IMR-90 (cell line): ENCODE results near the gene PXK. TPM values are rescaled to one million over a fixed set of nuclear protein-coding genes. Genes with fewer than 3 reads are reported as not detected.

Experiments
- ATAC-seq: fragments of 200-7000 bp; cut with Tn5 transposase; 2 replicates; pipeline ENCODE4 v1.9.1; 2020; ENCODE audit warnings: low read depth, mild to moderate bottlenecking, moderate library complexity
- BruUV-seq: library from RNA; stranded (reverse); fragments of 400-500 nt; replicated peaks from 2 replicates; lab custom pipeline; 2021; lab: Mats Ljungman, UMichigan
- CTCF ChIA-PET: fragments of 300-600 bp; formaldehyde crosslinking; extraction: SDS; loops from one replicate; lab custom pipeline; 2021; ENCODE audit warnings: antibody characterized with exemption; lab: Yijun Ruan, JAX
- POLR2A ChIA-PET: fragments of 300-600 bp; sonication (Branson Sonifier 250); formaldehyde crosslinking; loops from one replicate; lab custom pipeline; 2022; ENCODE audit warnings: antibody characterized with exemption; ENCODE audit not compliant: unreplicated experiment; lab: Charles Lee
- DNase-seq: peaks from one replicate; pipeline ENCODE4 v3.0.0; 2013
- H2AFZ ChIP-seq: replicated peaks from 2 replicates; pipeline ENCODE3; 2013; ENCODE audit warnings: low read length, mild to moderate bottlenecking; ENCODE audit not compliant: poor library complexity
- H2AK5ac ChIP-seq: 2 replicates; pipeline ENCODE4 v1.6.1; 2013; ENCODE audit warnings: low read depth, low read length, inconsistent platforms
- H2AK9ac ChIP-seq: replicated peaks from 2 replicates; pipeline ENCODE3; 2013; ENCODE audit warnings: mild to moderate bottlenecking, low read depth, low read length, moderate library complexity; ENCODE audit not compliant: poor library complexity
- H2BK120ac ChIP-seq: 2 replicates; pipeline ENCODE4 v1.6.1; 2013; ENCODE audit warnings: low read depth, low read length, inconsistent platforms
- H2BK15ac ChIP-seq: 3 replicates; pipeline ENCODE4 v1.6.1; 2013; ENCODE audit warnings: low read depth, low read length, inconsistent platforms
- H2BK20ac ChIP-seq: 2 replicates; pipeline ENCODE4 v1.6.1; 2013; ENCODE audit warnings: low read depth, mild to moderate bottlenecking, inconsistent platforms, low read length, moderate library complexity
- H2BK5ac ChIP-seq: 2 replicates; pipeline ENCODE4 v1.6.1; 2013; ENCODE audit warnings: mild to moderate bottlenecking, low read depth, low read length, inconsistent platforms; ENCODE audit not compliant: poor library complexity, severe bottlenecking
- H3K14ac ChIP-seq: replicated peaks from 2 replicates; pipeline ENCODE4 v1.6.1; 2013; ENCODE audit warnings: low read depth, low read length, inconsistent platforms
- H3K18ac ChIP-seq: 2 replicates; pipeline ENCODE4 v1.6.1; 2013; ENCODE audit warnings: low read depth, low read length, control low read depth
- H3K23ac ChIP-seq: 2 replicates; pipeline ENCODE4 v1.6.1; 2013; ENCODE audit warnings: low read depth, low read length, inconsistent platforms
- H3K27ac ChIP-seq: 2 replicates; pipeline ENCODE4 v1.5.1; 2013; ENCODE audit warnings: mild to moderate bottlenecking, control low read depth, low read length; ENCODE audit not compliant: insufficient read depth
- H3K27me3 ChIP-seq: 2 replicates; pipeline ENCODE4 v1.6.1; 2013; ENCODE audit warnings: low read length; ENCODE audit not compliant: control insufficient read depth, insufficient read depth
- H3K36me3 ChIP-seq: 2 replicates; pipeline ENCODE4 v1.6.1; 2013; ENCODE audit warnings: low read length, mixed read lengths; ENCODE audit not compliant: control insufficient read depth, insufficient read depth
- H3K4ac ChIP-seq: 2 replicates; pipeline ENCODE4 v1.6.1; 2013; ENCODE audit warnings: low read depth, low read length, inconsistent platforms
- H3K4me1 ChIP-seq: 2 replicates; pipeline ENCODE4 v1.6.1; 2013; ENCODE audit warnings: low read length, mixed read lengths; ENCODE audit not compliant: control insufficient read depth, insufficient read depth
- H3K4me2 ChIP-seq: 2 replicates; pipeline ENCODE4 v1.6.1; 2013; ENCODE audit warnings: low read depth, mild to moderate bottlenecking, control low read depth, low read length, moderate library complexity
- H3K4me3 ChIP-seq: 2 replicates; pipeline ENCODE4 v1.5.1; 2013; ENCODE audit warnings: low read depth, mild to moderate bottlenecking, control low read depth, low read length, moderate library complexity; ENCODE audit not compliant: insufficient read depth
- H3K56ac ChIP-seq: 2 replicates; pipeline ENCODE4 v1.6.1; 2013; ENCODE audit warnings: low read length, inconsistent platforms; ENCODE audit not compliant: insufficient read depth; ENCODE audit errors: extremely low read depth
- H3K79me1 ChIP-seq, 2 experiments: 2 replicates each; pipeline ENCODE4 v1.6.1; 2013; ENCODE audit warnings: low read length in 2 of 2, inconsistent platforms in 1 of 2, low read depth in 1 of 2
- H3K9ac ChIP-seq: 2 replicates; pipeline ENCODE4 v1.6.1; 2013; ENCODE audit warnings: low read depth, low read length, control low read depth
- H3K9me1 ChIP-seq: 2 replicates; pipeline ENCODE4 v1.6.1; 2013; ENCODE audit warnings: low read length, inconsistent platforms; ENCODE audit not compliant: insufficient read depth
- H3K9me3 ChIP-seq: 2 replicates; pipeline ENCODE4 v1.6.1; 2013; ENCODE audit warnings: low read length; ENCODE audit not compliant: control insufficient read depth, insufficient read depth
- H4K20me1 ChIP-seq: 2 replicates; pipeline ENCODE4 v1.6.1; 2013; ENCODE audit warnings: low read length, inconsistent platforms; ENCODE audit not compliant: insufficient read depth
- H4K5ac ChIP-seq: 2 replicates; pipeline ENCODE4 v1.6.1; 2013; ENCODE audit warnings: mild to moderate bottlenecking, low read depth, low read length, control low read depth
- H4K8ac ChIP-seq, 2 experiments: 2 replicates each; pipeline ENCODE4 v1.6.1; 2013; ENCODE audit warnings: low read depth in 2 of 2, low read length in 2 of 2, control low read depth in 1 of 2, inconsistent platforms in 1 of 2
- H4K91ac ChIP-seq: 2 replicates; pipeline ENCODE4 v1.6.1; 2013; ENCODE audit warnings: low read depth, low read length, inconsistent platforms; ENCODE audit not compliant: insufficient read depth
- BHLHE40 ChIP-seq: fragments of 150-350 bp; IDR thresholded peaks from 2 replicates; pipeline ENCODE4 v1.6.1; 2016; ENCODE audit warnings: mild to moderate bottlenecking, low read depth, low read length
- CEBPB ChIP-seq: IDR thresholded peaks from 2 replicates; pipeline ENCODE4 v1.6.1; 2012; ENCODE audit warnings: low read depth, low read length, improper control_type of control experiment
- ELK1 ChIP-seq: fragments of 150-350 bp; IDR thresholded peaks from 2 replicates; pipeline ENCODE4 v1.6.1; 2016; ENCODE audit warnings: low read depth, mild to moderate bottlenecking, low read length, moderate library complexity, borderline replicate concordance
- FOS ChIP-seq: fragments of 150-350 bp; IDR thresholded peaks from 2 replicates; pipeline ENCODE4 v1.6.1; 2016; ENCODE audit warnings: low read depth, low read length
- MAFK ChIP-seq: IDR thresholded peaks from 2 replicates; pipeline ENCODE4 v1.6.1; 2012; ENCODE audit warnings: low read depth, low read length, improper control_type of control experiment
- MXI1 ChIP-seq: IDR thresholded peaks from 2 replicates; pipeline ENCODE4 v1.6.1; 2012; ENCODE audit warnings: low read depth, mild to moderate bottlenecking, low read length, moderate library complexity, borderline replicate concordance
- NFE2L2 ChIP-seq: fragments of 150-350 bp; IDR thresholded peaks from 2 replicates; pipeline ENCODE4 v1.6.1; 2016; ENCODE audit warnings: low read depth, mild to moderate bottlenecking, low read length
- RAD21 ChIP-seq: IDR thresholded peaks from 2 replicates; pipeline ENCODE4 v1.6.1; 2012; ENCODE audit warnings: low read length, improper control_type of control experiment
- RCOR1 ChIP-seq: IDR thresholded peaks from 2 replicates; pipeline ENCODE4 v1.6.1; 2012; ENCODE audit warnings: mild to moderate bottlenecking, low read length, improper control_type of control experiment; ENCODE audit not compliant: insufficient replicate concordance
- RFX5 ChIP-seq: IDR thresholded peaks from 2 replicates; pipeline ENCODE4 v1.8.0; 2012; ENCODE audit warnings: low read depth, mild to moderate bottlenecking, low read length, moderate library complexity
- SMC3 ChIP-seq: fragments of 150-350 bp; IDR thresholded peaks from 2 replicates; pipeline ENCODE4 v1.6.1; 2016; ENCODE audit warnings: low read depth, mild to moderate bottlenecking, antibody characterized with exemption, low read length, moderate library complexity
- USF2 ChIP-seq: fragments of 150-350 bp; IDR thresholded peaks from 2 replicates; pipeline ENCODE4 v1.6.1; 2017; ENCODE audit warnings: mild to moderate bottlenecking, antibody characterized with exemption, low read length, low read depth
- WGBS, 2 experiments: methylation state at CpG; one replicate each; pipeline versions ENCODE4 v1.1.5 to v1.1.7; 2013; ENCODE audit warnings: missing lambda C conversion rate in 2 of 2; ENCODE audit not compliant: insufficient read length in 1 of 2; ENCODE audit errors: extremely low coverage in 2 of 2; 5-methylcytosine and 5-hydroxymethylcytosine counted together
- dilution Hi-C: fragments of 300-500 bp; cut with HindIII; formaldehyde crosslinking; loops from one replicate; pipeline ENCODE4 v1.14.3; 2018; ENCODE audit warnings: low sequenced_read_pairs; ENCODE audit not compliant: unreplicated experiment
- in situ Hi-C: fragments of 300-500 bp; cut with MboI; formaldehyde crosslinking; loops from 3 replicates; pipeline ENCODE4 v1.14.3; 2019; ENCODE audit warnings: low sequenced_read_pairs, inconsistent platforms, mixed read lengths
- intact Hi-C: fragments of 100-400 bp; cut with micrococcal nuclease; formaldehyde crosslinking; loops from 2 replicates; pipeline ENCODE4 v1.10.0; 2022
- polyA plus RNA-seq, 3 experiments: library from polyadenylated mRNA; depleted of rRNA; stranded (reverse); fragments of >200 nt; gene quantifications; 2 replicates each; pipeline ENCODE4 v1.2.3, GENCODE V29; 2012; ENCODE audit warnings: low replicate concordance in 1 of 3
- total RNA-seq: library from RNA; depleted of rRNA; stranded (reverse); fragments of >200 nt; gene quantifications from 2 replicates; pipeline ENCODE4 v1.2.3, GENCODE V29; 2012

Gene PXK
- total and polyA plus RNA-seq, 2 of the 4 experiments (the other 2 are of a cell fraction) = 14.3 to 17.7 TPM

- TF ChIP-seq SMC3 = no peak
Observed at GRCh38 chr3:58331593-58332152, 1.0 kb upstream of the PXK start (continued).

- POLR2A ChIA-PET = interaction anchor here (0.5 to 0.6 kb wide), 6 partner anchors 29 to 736 kb away, joined by 3 to 6 read pairs (median 4); no protein-coding TSS in a partner anchor
- peak; percentile 27 for ATAC-seq
- H3K9me1 ChIP-seq = peaks cover 4% of the 10 kb centered on the region; the same call in 1 of the 2 replicates
- TF ChIP-seq ELK1 (no peak), NFE2L2 (no peak), BHLHE40 (no peak), RCOR1 (no peak), RFX5 (no peak), USF2 (no peak), RAD21 (no peak), MXI1 (no peak), MAFK (no peak), SMC3 (no peak), CEBPB (no peak), FOS (no peak)
Observed at GRCh38 chr3:58333206-58334012, 717 bp downstream of the PXK start.

More at GRCh38 chr3:58333206-58334012, 717 bp downstream of the PXK start:
- no peaks in the 10 kb centered on the region for H3K27me3 ChIP-seq
- H2AFZ ChIP-seq = peak overlapping the region; percentile 98
- H3K9me3 ChIP-seq = no peaks in the 10 kb centered on the region
- H3K4ac ChIP-seq = peak overlapping the region; percentile 77
- dilution Hi-C loops (no loop called here), in situ Hi-C loops (loop anchor here (5.0 kb wide), 1 partner anchor 79 kb away; no protein-coding TSS in a partner anchor), intact Hi-C loops (loop anchor here (1.0 to 10.0 kb wide), 3 partner anchors 56 to 291 kb away; partner anchors contain the start of gene KCTD6)
- no TSS peak for BruUV-seq
- peak overlapping the region; percentile 72; the same call in 1 of the 2 replicates for H3K23ac ChIP-seq
- H2AK9ac ChIP-seq = peak overlapping the region; percentile 85
- peak overlapping the region; percentile 91 for H3K9ac ChIP-seq
- H3K4me1 ChIP-seq = peaks cover 16% of the 10 kb centered on the region
- H3K14ac ChIP-seq = peak overlapping the region; percentile 49; the same call in 1 of the 2 replicates
- H4K8ac ChIP-seq = no peak overlapping the region; a peak in 2 of 4 replicates
- 0% methylated on average over 23 of the region's 37 CpGs; no CpG with 5 or more reads in 1 of the 2 experiments for WGBS, 2 experiments
- H4K5ac ChIP-seq = peak overlapping the region; percentile 30; the same call in 1 of the 2 replicates
- peak overlapping the region; percentile 91 for H3K4me3 ChIP-seq
- H3K27ac ChIP-seq = peak overlapping the region; percentile 93
- H2BK120ac ChIP-seq = peak overlapping the region; percentile 12; the same call in 1 of the 2 replicates
- no peak overlapping the region for H2BK15ac ChIP-seq
- CTCF ChIA-PET = interaction anchor here (0.6 to 1.1 kb wide), 3 partner anchors 53 to 91 kb away, joined by 3 to 5 read pairs (median 4); no protein-coding TSS in a partner anchor
- DNase-seq = no peak
- peak overlapping the region; percentile 81 for H3K18ac ChIP-seq
- H3K4me2 ChIP-seq = peak overlapping the region; percentile 83
- H2BK20ac ChIP-seq = no peak overlapping the region
- H3K56ac ChIP-seq = peak overlapping the region; percentile 27
- peak overlapping the region; percentile 90 for H2BK5ac ChIP-seq
- no peaks in the 10 kb centered on the region for H3K36me3 ChIP-seq
- peaks cover 9 to 36% of the 10 kb centered on the region in 2 experiments; a peak in 3 of 4 replicates for H3K79me1 ChIP-seq
- peak overlapping the region; percentile 49 for H4K91ac ChIP-seq
- peaks cover 11% of the 10 kb centered on the region; the same call in 1 of the 2 replicates for H4K20me1 ChIP-seq
- H2AK5ac ChIP-seq = peak overlapping the region; percentile 78; the same call in 1 of the 2 replicates
